ENCODE results near the gene SHPK. TPM values are rescaled to one million over a fixed set of nuclear protein-coding genes. Genes with fewer than 3 reads are reported as not detected.

SHPK gene
- total RNA-seq, 5 donors from 2014 or later (not counting 1 experiment from before 2014, with no cell fraction given) = 6.4 to 12.3 (median 10.5) TPM

DNA sequence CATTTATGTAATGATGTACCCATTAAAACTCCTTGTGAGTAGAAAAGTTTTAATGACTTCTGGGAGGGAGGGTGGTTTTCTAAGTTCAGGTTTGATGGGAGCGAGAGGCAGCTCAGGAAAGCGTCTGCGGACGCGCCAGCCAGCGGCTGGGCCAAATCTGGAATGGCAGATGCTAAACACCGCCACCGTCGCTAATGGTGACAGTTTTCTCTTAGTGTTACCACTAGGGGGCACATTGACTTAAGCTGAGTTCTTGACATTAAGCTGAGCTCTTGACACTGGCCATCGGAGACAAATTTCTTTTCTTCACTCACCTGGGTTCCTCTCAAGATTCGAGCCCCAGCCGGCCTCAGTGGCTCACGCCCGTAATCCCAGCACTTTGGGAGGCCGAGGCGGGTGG lies 33.6 kb downstream of the SHPK start:
- Histone ChIP-seq H3K27me3 (replicated peaks in 1 of 2; ENCODE audit: control insufficient read depth in 2 of 2, extremely low read depth in 1 of 2, insufficient read depth in 2 of 2, low read length in 1 of 2) (no peaks in the 10 kb centered on the region), H3K36me3 (ENCODE audit: control insufficient read depth in 2 of 2, extremely low read depth in 1 of 2, insufficient read depth in 1 of 2, low read length in 1 of 2) (peaks cover 7 to 9% of the 10 kb centered on the region in 2 donors), H3K9me3 (no peaks in the 10 kb centered on the region), H3K4me1 (ENCODE audit: control insufficient read depth in 1 of 2, extremely low read depth in 1 of 2, insufficient read depth in 2 of 2, low read length in 2 of 2) (no peaks in the 10 kb centered on the region), H3K4me3 (ENCODE audit: control insufficient read depth in 1 of 2, extremely low read depth in 1 of 2, low read length in 1 of 2) (no peak overlapping the region), H3K27ac (ENCODE audit: low read length) (no peak overlapping the region)
- Mint-ChIP-seq H3K27me3 (no peaks in the 10 kb centered on the region), H3K4me1 (peaks cover 0 to 2% (median 0%) of the 10 kb centered on the region in 3 donors), H3K36me3 (peaks cover 10% of the 10 kb centered on the region), H3K9me3 (no peaks in the 10 kb centered on the region), H3K4me3 (no peak overlapping the region), H3K27ac (no peak overlapping the region)
- ChIA-PET POLR2A (no interaction called here), CTCF (interaction anchor here in 1 of 2 donors (0.6 to 0.9 kb wide), 2 partner anchors 224 to 639 kb away, joined by 3 to 6 read pairs; no protein-coding TSS in a partner anchor)
- DNase-seq = peak in 2 of 35 experiments; percentile 2 to 28
- no peak for ATAC-seq (replicated peaks in 1 of 4)
- 86% methylated on average over 11 of the region's 16 CpGs for WGBS (ENCODE audit: insufficient coverage)

DNA sequence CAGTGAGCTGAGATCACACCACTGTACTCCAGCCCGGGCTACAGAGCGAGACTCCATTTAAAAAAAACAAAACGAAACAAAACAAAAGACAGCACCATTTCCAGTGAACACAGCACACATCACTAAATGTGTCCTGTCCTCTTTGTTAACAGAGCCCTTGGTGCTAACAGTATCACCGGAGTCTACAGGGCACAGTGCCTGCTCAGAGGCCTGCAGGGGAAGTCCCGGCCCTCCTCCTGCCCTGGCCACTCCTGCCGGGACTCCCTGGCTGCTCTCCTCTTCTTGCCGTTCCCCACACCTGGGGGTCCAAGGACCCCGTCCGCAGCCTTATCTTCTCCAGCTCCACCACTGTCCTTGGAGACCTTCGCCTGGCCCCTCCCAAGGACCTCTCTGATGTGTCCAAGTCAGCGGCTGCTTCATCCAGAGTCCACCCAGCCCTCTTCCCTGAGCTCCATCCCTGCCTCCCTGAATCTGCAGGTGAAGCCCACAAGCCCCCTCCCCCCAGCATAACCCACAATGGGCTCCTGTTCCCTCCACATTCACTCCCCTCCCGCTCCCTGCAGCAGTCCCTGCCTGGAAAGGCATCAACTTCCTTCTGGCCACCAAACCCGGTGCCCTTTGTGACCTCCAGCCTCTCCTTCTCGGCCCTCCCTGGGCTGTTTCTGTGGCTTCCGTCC lies 35.4 kb downstream of the SHPK start:
- no peak overlapping the region for H3K4me3 Mint-ChIP-seq
- H3K27ac Mint-ChIP-seq = no peak overlapping the region

DNA sequence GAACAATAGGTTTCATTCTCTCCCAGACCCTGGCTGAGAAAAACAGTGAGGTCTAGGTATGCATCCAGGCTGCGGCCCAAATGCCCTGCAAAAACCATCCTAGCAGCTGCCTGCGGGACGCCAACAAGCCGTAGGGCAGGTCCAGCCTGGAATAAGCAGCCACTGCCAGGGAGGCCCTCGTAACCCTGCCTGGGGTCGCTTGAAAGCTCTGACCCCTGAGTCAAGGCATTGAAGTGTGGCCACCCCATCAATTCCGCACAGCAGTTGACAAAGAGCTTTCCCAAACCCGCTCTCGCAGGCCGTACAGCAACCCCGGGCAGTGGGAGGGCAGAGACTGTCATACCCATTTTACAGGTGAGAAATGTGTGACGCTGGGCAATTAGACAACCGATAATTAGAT lies 38.0 kb downstream of the SHPK start:
- H3K4me3 Mint-ChIP-seq = no peak overlapping the region
- no peak overlapping the region for H3K27ac Mint-ChIP-seq
- no peak overlapping the region for H3K4me3 ChIP-seq (ENCODE audit: control insufficient read depth in 1 of 2, extremely low read depth in 1 of 2, low read length in 1 of 2)
- no peaks in the 10 kb centered on the region for H3K9me3 ChIP-seq
- H3K4me1 ChIP-seq (ENCODE audit: control insufficient read depth in 1 of 2, extremely low read depth in 1 of 2, insufficient read depth in 2 of 2, low read length in 2 of 2) = no peaks in the 10 kb centered on the region
- no peak for DNase-seq
- ATAC-seq (replicated peaks in 1 of 4) = no peak
- 86% methylated on average over 11 of the region's 13 CpGs for WGBS (ENCODE audit: insufficient coverage)
- POLR2A ChIA-PET = interaction anchor here in 1 of 2 donors (0.7 kb wide), 1 partner anchor 509 kb away, joined by 4 read pairs; no protein-coding TSS in a partner anchor
- H3K9me3 Mint-ChIP-seq = no peaks in the 10 kb centered on the region
- H3K27me3 ChIP-seq (replicated peaks in 1 of 2; ENCODE audit: control insufficient read depth in 2 of 2, extremely low read depth in 1 of 2, insufficient read depth in 2 of 2, low read length in 1 of 2) = no peaks in the 10 kb centered on the region
- no peaks in the 10 kb centered on the region for H3K36me3 Mint-ChIP-seq
- peaks cover 0 to 2% (median 0%) of the 10 kb centered on the region in 3 donors for H3K4me1 Mint-ChIP-seq
- no peaks in the 10 kb centered on the region for H3K36me3 ChIP-seq (ENCODE audit: control insufficient read depth in 2 of 2, extremely low read depth in 1 of 2, insufficient read depth in 1 of 2, low read length in 1 of 2)
- no peak overlapping the region for H3K27ac ChIP-seq (ENCODE audit: low read length)
- H3K27me3 Mint-ChIP-seq = no peaks in the 10 kb centered on the region
- CTCF ChIA-PET = no interaction called here

More for the DNA sequence above, 35.4 kb downstream of the SHPK start:
- no peaks in the 10 kb centered on the region for H3K9me3 ChIP-seq
- H3K4me1 Mint-ChIP-seq = peaks cover 0 to 2% (median 0%) of the 10 kb centered on the region in 3 donors
- H3K27me3 ChIP-seq (replicated peaks in 1 of 2; ENCODE audit: control insufficient read depth in 2 of 2, extremely low read depth in 1 of 2, insufficient read depth in 2 of 2, low read length in 1 of 2) = no peaks in the 10 kb centered on the region
- ChIA-PET POLR2A (no interaction called here), CTCF (no interaction called here)
- ATAC-seq (replicated peaks in 1 of 4) (no peak), DNase-seq (no peak)
- no peaks in the 10 kb centered on the region for H3K27me3 Mint-ChIP-seq
- no peak overlapping the region for H3K4me3 ChIP-seq (ENCODE audit: control insufficient read depth in 1 of 2, extremely low read depth in 1 of 2, low read length in 1 of 2)
- H3K9me3 Mint-ChIP-seq = no peaks in the 10 kb centered on the region
- H3K27ac ChIP-seq (ENCODE audit: low read length) = no peak overlapping the region
- H3K4me1 ChIP-seq (ENCODE audit: control insufficient read depth in 1 of 2, extremely low read depth in 1 of 2, insufficient read depth in 2 of 2, low read length in 2 of 2) = no peaks in the 10 kb centered on the region
- H3K36me3 Mint-ChIP-seq = peaks cover 10% of the 10 kb centered on the region
- peaks cover 2 to 7% of the 10 kb centered on the region in 2 donors for H3K36me3 ChIP-seq (ENCODE audit: control insufficient read depth in 2 of 2, extremely low read depth in 1 of 2, insufficient read depth in 1 of 2, low read length in 1 of 2)
- 93% methylated on average over 12 of the region's 15 CpGs for WGBS (ENCODE audit: insufficient coverage)

DNA sequence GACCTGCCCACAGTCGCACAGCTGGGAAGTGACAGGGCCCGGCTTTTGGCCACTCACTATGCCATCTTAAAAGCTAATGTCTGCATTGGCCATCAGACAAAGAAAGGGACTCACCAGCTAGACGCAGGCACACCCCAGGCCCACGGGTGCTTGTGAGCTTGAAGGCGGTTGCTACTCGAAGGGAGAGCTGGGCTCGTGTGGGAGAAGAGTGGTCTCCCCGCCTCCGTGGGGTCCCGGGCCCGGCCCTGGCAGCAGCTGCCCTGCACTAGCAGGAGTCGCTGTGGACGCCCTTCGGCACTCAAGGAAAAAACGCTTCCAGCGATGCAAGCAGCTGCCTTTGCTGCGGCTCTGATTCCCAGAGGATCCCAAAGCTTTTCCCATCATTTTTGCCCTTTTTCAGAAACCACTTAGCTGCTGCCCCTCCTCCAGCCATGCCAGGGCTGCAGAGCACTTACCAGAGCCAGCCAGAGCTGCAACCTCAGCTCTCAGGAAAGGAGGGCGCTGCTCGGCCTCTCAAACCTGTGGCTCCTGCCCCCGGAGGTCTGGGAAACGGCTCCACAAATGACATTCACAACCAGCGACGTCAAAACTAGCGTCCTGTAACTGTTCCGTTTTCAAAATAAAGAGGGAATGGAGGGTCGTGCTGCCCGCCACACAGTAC lies 39.1 kb downstream of the SHPK start:
- POLR2A ChIA-PET = no interaction called here
- no peaks in the 10 kb centered on the region for H3K4me1 ChIP-seq (ENCODE audit: control insufficient read depth in 1 of 2, extremely low read depth in 1 of 2, insufficient read depth in 2 of 2, low read length in 2 of 2)
- H3K27me3 Mint-ChIP-seq = no peaks in the 10 kb centered on the region

DNA sequence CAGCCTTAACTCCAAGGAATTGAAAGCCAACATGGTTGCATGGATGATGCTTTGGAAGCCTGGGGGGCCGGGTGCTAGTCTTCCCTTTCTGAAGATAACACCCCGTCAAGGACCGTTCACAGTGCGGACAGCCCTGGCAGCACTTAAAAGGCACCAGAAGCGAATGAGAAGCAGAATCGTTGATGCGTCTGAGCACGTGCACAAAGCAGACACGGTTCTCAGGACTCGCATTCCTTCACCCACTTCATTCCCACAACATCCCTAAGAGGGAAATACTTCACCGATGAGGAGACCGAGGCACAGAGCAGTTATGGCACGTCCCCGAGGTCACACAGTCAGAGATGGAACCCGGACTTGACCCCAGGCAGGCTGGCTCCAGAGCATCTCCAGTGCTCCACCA lies 41.1 kb downstream of the SHPK start:
- ChIA-PET POLR2A (no interaction called here), CTCF (no interaction called here)
- H3K27ac Mint-ChIP-seq = no peak overlapping the region
- 89% methylated on average over 15 of the region's 15 CpGs for WGBS (ENCODE audit: insufficient coverage)
- H3K36me3 ChIP-seq (ENCODE audit: control insufficient read depth in 2 of 2, extremely low read depth in 1 of 2, insufficient read depth in 1 of 2, low read length in 1 of 2) = peaks cover 2 to 3% of the 10 kb centered on the region in 2 donors
- peaks cover 12% of the 10 kb centered on the region for H3K36me3 Mint-ChIP-seq
- no peaks in the 10 kb centered on the region for H3K9me3 Mint-ChIP-seq
- no peaks in the 10 kb centered on the region for H3K4me1 ChIP-seq (ENCODE audit: control insufficient read depth in 1 of 2, extremely low read depth in 1 of 2, insufficient read depth in 2 of 2, low read length in 2 of 2)
- H3K27ac ChIP-seq (ENCODE audit: low read length) = no peak overlapping the region
- no peak overlapping the region for H3K4me3 ChIP-seq (ENCODE audit: control insufficient read depth in 1 of 2, extremely low read depth in 1 of 2, low read length in 1 of 2)
- H3K4me3 Mint-ChIP-seq = no peak overlapping the region
- DNase-seq (no peak), ATAC-seq (replicated peaks in 1 of 4) (no peak)
- H3K4me1 Mint-ChIP-seq = no peaks in the 10 kb centered on the region
- H3K9me3 ChIP-seq = no peaks in the 10 kb centered on the region
- no peaks in the 10 kb centered on the region for H3K27me3 ChIP-seq (replicated peaks in 1 of 2; ENCODE audit: control insufficient read depth in 2 of 2, extremely low read depth in 1 of 2, insufficient read depth in 2 of 2, low read length in 1 of 2)
- H3K27me3 Mint-ChIP-seq = no peaks in the 10 kb centered on the region

More for the DNA sequence above, 39.1 kb downstream of the SHPK start:
- no peaks in the 10 kb centered on the region for H3K4me1 Mint-ChIP-seq
- no peaks in the 10 kb centered on the region for H3K9me3 ChIP-seq
- H3K27ac Mint-ChIP-seq = no peak overlapping the region
- H3K36me3 ChIP-seq (ENCODE audit: control insufficient read depth in 2 of 2, extremely low read depth in 1 of 2, insufficient read depth in 1 of 2, low read length in 1 of 2) = peaks cover 0 to 2% of the 10 kb centered on the region in 2 donors
- no peak overlapping the region for H3K27ac ChIP-seq (ENCODE audit: low read length)
- ATAC-seq (replicated peaks in 1 of 4) (no peak), DNase-seq (no peak)
- no peaks in the 10 kb centered on the region for H3K9me3 Mint-ChIP-seq
- H3K36me3 Mint-ChIP-seq = no peaks in the 10 kb centered on the region
- H3K27me3 ChIP-seq (replicated peaks in 1 of 2; ENCODE audit: control insufficient read depth in 2 of 2, extremely low read depth in 1 of 2, insufficient read depth in 2 of 2, low read length in 1 of 2) = no peaks in the 10 kb centered on the region
- H3K4me3 Mint-ChIP-seq = no peak overlapping the region
- H3K4me3 ChIP-seq (ENCODE audit: control insufficient read depth in 1 of 2, extremely low read depth in 1 of 2, low read length in 1 of 2) = no peak overlapping the region
- CTCF ChIA-PET = no interaction called here
- 94% methylated on average over 27 of the region's 27 CpGs for WGBS (ENCODE audit: insufficient coverage)

DNA sequence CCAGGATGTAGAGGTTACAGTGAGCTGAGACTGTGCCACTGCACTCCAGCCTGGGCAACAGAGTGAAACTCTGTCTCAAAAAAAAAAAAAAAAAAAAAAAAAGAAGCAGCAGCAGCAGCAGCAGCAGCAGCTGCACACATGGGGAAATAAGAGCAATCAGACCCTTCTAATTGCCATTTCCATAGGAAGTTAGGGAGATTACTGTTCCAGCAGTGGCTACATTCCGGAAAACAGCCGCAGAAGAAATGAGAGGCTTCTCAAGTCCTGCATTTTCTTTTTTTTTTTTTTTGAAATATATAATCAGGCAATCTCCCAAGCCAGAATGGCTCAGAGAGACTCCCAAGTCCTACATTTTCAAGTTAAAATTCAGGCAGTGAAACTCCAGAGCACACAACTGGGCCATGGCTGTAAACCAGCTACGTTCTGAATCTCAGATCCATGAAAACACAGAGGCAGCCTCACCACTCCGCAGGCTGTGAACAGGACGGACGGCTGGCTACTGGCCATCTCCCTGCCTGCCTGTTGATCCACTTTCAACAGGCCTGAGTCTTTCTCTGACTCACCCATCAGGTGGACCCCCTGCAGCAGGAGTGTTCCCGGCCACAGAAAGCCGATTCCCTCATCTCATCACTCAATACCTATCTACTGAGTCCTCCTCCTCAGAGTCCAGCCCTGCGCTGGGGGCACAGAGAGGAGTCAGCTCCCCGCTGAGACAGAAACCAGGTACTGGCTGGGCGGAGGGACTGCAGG lies 41.8 kb downstream of the SHPK start:
- Histone ChIP-seq H3K27ac (ENCODE audit: low read length) (no peak overlapping the region), H3K9me3 (no peaks in the 10 kb centered on the region), H3K4me3 (ENCODE audit: control insufficient read depth in 1 of 2, extremely low read depth in 1 of 2, low read length in 1 of 2) (no peak overlapping the region), H3K4me1 (ENCODE audit: control insufficient read depth in 1 of 2, extremely low read depth in 1 of 2, insufficient read depth in 2 of 2, low read length in 2 of 2) (no peaks in the 10 kb centered on the region), H3K36me3 (ENCODE audit: control insufficient read depth in 2 of 2, extremely low read depth in 1 of 2, insufficient read depth in 1 of 2, low read length in 1 of 2) (peaks cover 2 to 11% of the 10 kb centered on the region in 2 donors), H3K27me3 (replicated peaks in 1 of 2; ENCODE audit: control insufficient read depth in 2 of 2, extremely low read depth in 1 of 2, insufficient read depth in 2 of 2, low read length in 1 of 2) (no peaks in the 10 kb centered on the region)
- H3K4me3 Mint-ChIP-seq = no peak overlapping the region
- DNase-seq (no peak), ATAC-seq (replicated peaks in 1 of 4) (no peak)
- WGBS (ENCODE audit: insufficient coverage) = 94% methylated on average over 6 of the region's 11 CpGs
- ChIA-PET POLR2A (no interaction called here), CTCF (no interaction called here)
- no peak overlapping the region for H3K27ac Mint-ChIP-seq
- no peaks in the 10 kb centered on the region for H3K27me3 Mint-ChIP-seq
- no peaks in the 10 kb centered on the region for H3K9me3 Mint-ChIP-seq
- no peaks in the 10 kb centered on the region for H3K4me1 Mint-ChIP-seq
- peaks cover 19% of the 10 kb centered on the region for H3K36me3 Mint-ChIP-seq
